NCI-H2227 (cell line): ENCODE results near the gene PPP5C.
"Not testable (repeated sequence)": the region's sequence is repeated elsewhere in the genome, so short reads cannot be mapped to it uniquely, and the experiment has no call there.

Experiments
- DNase-seq: peaks from one replicate; lab custom pipeline; 2025; ENCODE audit not compliant: unreplicated experiment; lab: John Stamatoyannopoulos, UW

PPP5C gene

GRCh38 chr19:46407856-46408663, 61.2 kb downstream of the PPP5C start:
- DNase-seq: no peak

- peak; percentile 29 for DNase-seq
Measured at GRCh38 chr19:46408664-46409039, 61.8 kb downstream of the PPP5C start.

GRCh38 chr19:46409191-46409590, 62.3 kb downstream of the PPP5C start:
- DNase-seq: no peak

- DNase-seq: no peak
Measured at GRCh38 chr19:46410205-46411087, 63.6 kb downstream of the PPP5C start.

GRCh38 chr19:46411088-46411924, 64.4 kb downstream of the PPP5C start:
- DNase-seq: no peak

- no peak for DNase-seq
Measured at GRCh38 chr19:46411925-46412649, 65.2 kb downstream of the PPP5C start.

GRCh38 chr19:46412650-46413261, 65.9 kb downstream of the PPP5C start:
- DNase-seq: no peak

- peak; percentile 81 for DNase-seq
Measured at GRCh38 chr19:46413262-46414031, 66.6 kb downstream of the PPP5C start, which contains the start of gene CCDC8. Gene CCDC8 (minus strand): TSS chr19:46413564. CDS start chr19:46412810, 754 bp downstream.

- not testable (repeated sequence) for DNase-seq
Measured at GRCh38 chr19:46414899-46415298, 68.0 kb downstream of the PPP5C start.

- DNase-seq: peak; percentile 97
Measured at GRCh38 chr19:46415804-46416709, 69.2 kb downstream of the PPP5C start.

GRCh38 chr19:46420056-46420455, 73.2 kb downstream of the PPP5C start:
- no peak for DNase-seq

GRCh38 chr19:46422344-46422743, 75.5 kb downstream of the PPP5C start:
- no peak for DNase-seq

- DNase-seq: no peak
Measured at GRCh38 chr19:46423188-46423587, 76.3 kb downstream of the PPP5C start.

GRCh38 chr19:46426035-46426505, 79.2 kb downstream of the PPP5C start:
- DNase-seq: peak; percentile 20

- peak; percentile 88 for DNase-seq
Measured at GRCh38 chr19:46426506-46427162, 79.7 kb downstream of the PPP5C start.

- no peak for DNase-seq
Measured at GRCh38 chr19:46427518-46428045, 80.7 kb downstream of the PPP5C start.
